ENCODE data around the gene GRID2.

GRCh38 chr4:92299152-92299551 is 4.6 kb upstream of the GRID2 start:
- TF ChIP-seq, protein P1, sequence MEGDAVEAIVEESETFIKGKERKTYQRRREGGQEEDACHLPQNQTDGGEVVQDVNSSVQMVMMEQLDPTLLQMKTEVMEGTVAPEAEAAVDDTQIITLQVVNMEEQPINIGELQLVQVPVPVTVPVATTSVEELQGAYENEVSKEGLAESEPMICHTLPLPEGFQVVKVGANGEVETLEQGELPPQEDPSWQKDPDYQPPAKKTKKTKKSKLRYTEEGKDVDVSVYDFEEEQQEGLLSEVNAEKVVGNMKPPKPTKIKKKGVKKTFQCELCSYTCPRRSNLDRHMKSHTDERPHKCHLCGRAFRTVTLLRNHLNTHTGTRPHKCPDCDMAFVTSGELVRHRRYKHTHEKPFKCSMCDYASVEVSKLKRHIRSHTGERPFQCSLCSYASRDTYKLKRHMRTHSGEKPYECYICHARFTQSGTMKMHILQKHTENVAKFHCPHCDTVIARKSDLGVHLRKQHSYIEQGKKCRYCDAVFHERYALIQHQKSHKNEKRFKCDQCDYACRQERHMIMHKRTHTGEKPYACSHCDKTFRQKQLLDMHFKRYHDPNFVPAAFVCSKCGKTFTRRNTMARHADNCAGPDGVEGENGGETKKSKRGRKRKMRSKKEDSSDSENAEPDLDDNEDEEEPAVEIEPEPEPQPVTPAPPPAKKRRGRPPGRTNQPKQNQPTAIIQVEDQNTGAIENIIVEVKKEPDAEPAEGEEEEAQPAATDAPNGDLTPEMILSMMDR (IDR thresholded peaks at IDR 0.05), result no peak
- no peak for TF ChIP-seq POLR2AphosphoS5 (IDR thresholded peaks at IDR 0.05)

All from stomach (tissue), 4 donors.